Mesenchymal stem cell (in vitro differentiated cells and primary cell): ENCODE measurements around the gene RBBP8NL.

Experiments used
- DNase-seq: peaks from one replicate; pipeline ENCODE4 v3.0.0-alpha.2; 2013
- H2AFZ ChIP-seq: one replicate; pipeline ENCODE4 v1.6.1; 2013; ENCODE audit warnings: low read depth, mild to moderate bottlenecking, control low read depth, inconsistent platforms, low read length, moderate library complexity
- H2AK5ac ChIP-seq: 2 replicates; pipeline ENCODE4 v1.6.1; 2013; ENCODE audit warnings: low read length, moderate library complexity, mild to moderate bottlenecking, inconsistent platforms; ENCODE audit not compliant: severe bottlenecking
- H2BK120ac ChIP-seq: one replicate; pipeline ENCODE4 v1.6.1; 2013; ENCODE audit warnings: low read depth, mild to moderate bottlenecking, inconsistent platforms, low read length, moderate library complexity
- H2BK12ac ChIP-seq, 2 experiments: one replicate each; pipeline ENCODE4 v1.6.1; 2013; ENCODE audit warnings: inconsistent platforms in 2 of 2, low read length in 2 of 2, mild to moderate bottlenecking in 2 of 2, moderate library complexity in 2 of 2, control low read depth in 1 of 2
- H2BK15ac ChIP-seq: one replicate; pipeline ENCODE4 v1.6.1; 2013; ENCODE audit warnings: mild to moderate bottlenecking, low read depth, inconsistent platforms; ENCODE audit not compliant: poor library complexity, severe bottlenecking
- H2BK5ac ChIP-seq: 2 replicates; pipeline ENCODE4 v1.6.1; 2013; ENCODE audit warnings: low read depth, mild to moderate bottlenecking, low read length, control low read depth, inconsistent platforms; ENCODE audit not compliant: poor library complexity, severe bottlenecking
- H3K14ac ChIP-seq, 2 experiments: one replicate each; pipeline ENCODE4 v1.6.1; 2013; ENCODE audit warnings: inconsistent platforms in 2 of 2, low read length in 2 of 2, control low read depth in 1 of 2, mild to moderate bottlenecking in 1 of 2, moderate library complexity in 1 of 2
- H3K18ac ChIP-seq, 2 experiments: one replicate each; pipeline ENCODE4 v1.6.1; 2013; ENCODE audit warnings: inconsistent platforms in 2 of 2, low read length in 2 of 2, control low read depth in 1 of 2, low read depth in 1 of 2, mild to moderate bottlenecking in 1 of 2
- H3K23ac ChIP-seq, 2 experiments: one replicate each; pipeline ENCODE4 v1.6.1; 2013; ENCODE audit warnings: inconsistent platforms in 2 of 2, low read length in 2 of 2, mild to moderate bottlenecking in 2 of 2, moderate library complexity in 2 of 2, control low read depth in 1 of 2
- H3K27ac ChIP-seq: 2 replicates; pipeline ENCODE4 v1.5.1; 2013; ENCODE audit warnings: mild to moderate bottlenecking, moderate library complexity, low read length, control low read depth, inconsistent platforms; ENCODE audit not compliant: poor library complexity, severe bottlenecking
- H3K27me3 ChIP-seq, 2 experiments: 2 replicates each; pipeline versions ENCODE4 v1.6.1 to v1.7.0; 2013; ENCODE audit warnings: low read length in 2 of 2, mild to moderate bottlenecking in 2 of 2, moderate library complexity in 2 of 2, control low read depth in 1 of 2, inconsistent platforms in 1 of 2; ENCODE audit not compliant: control insufficient read depth in 1 of 2, insufficient read depth in 1 of 2
- H3K36me3 ChIP-seq, 2 experiments: 2 replicates each; pipeline versions ENCODE4 v1.6.1 to v1.7.0; 2013; ENCODE audit warnings: low read length in 2 of 2, control low read depth in 1 of 2, inconsistent platforms in 1 of 2, low read depth in 1 of 2, mild to moderate bottlenecking in 1 of 2; ENCODE audit not compliant: insufficient read depth in 2 of 2, control insufficient read depth in 1 of 2
- H3K4ac ChIP-seq, 2 experiments: one replicate each; pipeline ENCODE4 v1.6.1; 2013; ENCODE audit warnings: inconsistent platforms in 2 of 2, low read length in 2 of 2, mild to moderate bottlenecking in 2 of 2, moderate library complexity in 2 of 2, control low read depth in 1 of 2, low read depth in 1 of 2
- H3K4me1 ChIP-seq: 2 replicates; pipeline ENCODE4 v1.6.1; 2013; ENCODE audit warnings: low read depth, low read length, control low read depth; ENCODE audit not compliant: control insufficient read depth, insufficient read depth
- H3K4me2 ChIP-seq: 2 replicates; pipeline ENCODE4 v1.6.1; 2013; ENCODE audit warnings: low read length, mild to moderate bottlenecking, inconsistent platforms; ENCODE audit not compliant: poor library complexity, severe bottlenecking
- H3K4me3 ChIP-seq, 2 experiments: 2 replicates each; pipeline versions ENCODE4 v1.5.1 to v1.7.0; 2013; ENCODE audit warnings: low read length in 2 of 2, mild to moderate bottlenecking in 2 of 2, control low read depth in 1 of 2, low read depth in 1 of 2; ENCODE audit not compliant: insufficient read depth in 1 of 2
- H3K79me1 ChIP-seq: replicated peaks from 2 replicates; pipeline ENCODE4 v1.6.1; 2013; ENCODE audit warnings: mild to moderate bottlenecking, control low read depth, low read length, inconsistent platforms; ENCODE audit not compliant: poor library complexity, severe bottlenecking
- H3K9ac ChIP-seq: 2 replicates; pipeline ENCODE4 v1.7.0; 2013; ENCODE audit warnings: mild to moderate bottlenecking, low read length, moderate library complexity
- H3K9me3 ChIP-seq: 2 replicates; pipeline ENCODE4 v1.7.0; 2013; ENCODE audit warnings: mild to moderate bottlenecking, low read length; ENCODE audit not compliant: control insufficient read depth
- H4K8ac ChIP-seq: one replicate; pipeline ENCODE4 v1.6.1; 2013; ENCODE audit warnings: inconsistent platforms, mild to moderate bottlenecking, low read length, moderate library complexity
- H4K91ac ChIP-seq: one replicate; pipeline ENCODE4 v1.6.1; 2013; ENCODE audit warnings: mild to moderate bottlenecking, low read length, inconsistent platforms
- WGBS: methylation state at CpG from one replicate; pipeline ENCODE4 v1.1.7; 2013; ENCODE audit warnings: mixed read lengths; 5-methylcytosine and 5-hydroxymethylcytosine counted together

Gene RBBP8NL

GRCh38 chr20:62430866-62431447 lies 3.6 kb upstream of the RBBP8NL start:
- Histone ChIP-seq H3K4me2 (no peak overlapping the region), H3K4me1 (peaks cover 8% of the 10 kb centered on the region), H3K27me3 (peaks cover 65 to 93% of the 10 kb centered on the region in 2 experiments), H4K91ac (no peak overlapping the region), H2BK15ac (no peak overlapping the region), H3K9ac (no peak overlapping the region), H3K4ac (no peak overlapping the region), H2BK120ac (no peak overlapping the region), H3K27ac (no peak overlapping the region), H3K79me1 (no peaks in the 10 kb centered on the region), H4K8ac (no peak overlapping the region), H2AK5ac (no peak overlapping the region), H3K36me3 (no peaks in the 10 kb centered on the region), H2AFZ (no peak overlapping the region), H2BK5ac (no peak overlapping the region), H3K4me3 (no peak overlapping the region), H3K23ac (no peak overlapping the region), H3K9me3 (no peaks in the 10 kb centered on the region), H3K14ac (no peak overlapping the region), H3K18ac (no peak overlapping the region), H2BK12ac (no peak overlapping the region)
- WGBS: 67% methylated on average over 23 of the region's 23 CpGs
- no peak for DNase-seq

GRCh38 chr20:62430311-62430853 lies 3.0 kb upstream of the RBBP8NL start:
- no peak overlapping the region for H4K91ac ChIP-seq
- no peak overlapping the region for H2AFZ ChIP-seq
- no peak overlapping the region for H4K8ac ChIP-seq
- no peak for DNase-seq
- H3K14ac ChIP-seq: no peak overlapping the region
- no peak overlapping the region for H3K4me2 ChIP-seq
- H3K4me1 ChIP-seq: peaks cover 8% of the 10 kb centered on the region
- H3K4ac ChIP-seq: no peak overlapping the region
- 47% methylated on average over 7 of the region's 10 CpGs for whole genome bisulfite sequencing
- H3K36me3 ChIP-seq: no peaks in the 10 kb centered on the region
- H3K27me3 ChIP-seq: peaks cover 59 to 90% of the 10 kb centered on the region in 2 experiments
- no peak overlapping the region for H2BK120ac ChIP-seq
- no peak overlapping the region for H3K9ac ChIP-seq
- no peak overlapping the region for H2BK12ac ChIP-seq
- no peak overlapping the region for H2BK5ac ChIP-seq
- no peak overlapping the region for H2AK5ac ChIP-seq
- H2BK15ac ChIP-seq: no peak overlapping the region
- no peaks in the 10 kb centered on the region for H3K9me3 ChIP-seq
- no peak overlapping the region for H3K18ac ChIP-seq
- H3K27ac ChIP-seq: no peak overlapping the region
- no peaks in the 10 kb centered on the region for H3K79me1 ChIP-seq
- no peak overlapping the region for H3K4me3 ChIP-seq
- H3K23ac ChIP-seq: no peak overlapping the region

GRCh38 chr20:62429455-62430310 lies 2.3 kb upstream of the RBBP8NL start:
- Histone ChIP-seq H2BK15ac (no peak overlapping the region), H3K4me3 (no peak overlapping the region), H3K79me1 (no peaks in the 10 kb centered on the region), H3K4me2 (no peak overlapping the region), H2BK5ac (no peak overlapping the region), H3K18ac (no peak overlapping the region), H3K14ac (no peak overlapping the region), H4K91ac (no peak overlapping the region), H3K27me3 (peaks cover 52 to 90% of the 10 kb centered on the region in 2 experiments), H3K9ac (no peak overlapping the region), H3K27ac (no peak overlapping the region), H2BK120ac (no peak overlapping the region), H3K4me1 (peaks cover 9% of the 10 kb centered on the region), H2AFZ (no peak overlapping the region), H2AK5ac (no peak overlapping the region), H4K8ac (no peak overlapping the region), H3K36me3 (no peaks in the 10 kb centered on the region), H3K9me3 (no peaks in the 10 kb centered on the region), H3K23ac (no peak overlapping the region), H2BK12ac (no peak overlapping the region), H3K4ac (no peak overlapping the region)
- 87% methylated on average over 22 of the region's 23 CpGs for WGBS
- no peak for DNase-seq
